PC-3 (cell line): ENCODE measurements around the gene ZCCHC14. TPM values are rescaled to one million over a fixed set of nuclear protein-coding genes. Genes with fewer than 3 reads are reported as not detected.

Experiments
- ATAC-seq: fragments of 200-7000 bp; cut with Tn5 transposase; 2 replicates; pipeline ENCODE4 v1.9.1; 2020; ENCODE audit warnings: mild to moderate bottlenecking, moderate library complexity
- BruUV-seq: library from RNA; stranded (reverse); fragments of 400-500 nt; replicated peaks from 2 replicates; lab custom pipeline; 2021; lab: Mats Ljungman, UMichigan
- CTCF ChIA-PET: fragments of 300-600 bp; sonication (Branson Sonifier 250); formaldehyde crosslinking; loops from one replicate; lab custom pipeline; 2022; ENCODE audit warnings: antibody characterized with exemption; lab: Charles Lee
- POLR2A ChIA-PET: fragments of 300-600 bp; sonication (Branson Sonifier 250); formaldehyde crosslinking; loops from one replicate; lab custom pipeline; 2022; ENCODE audit warnings: antibody characterized with exemption; ENCODE audit not compliant: unreplicated experiment; lab: Charles Lee
- DNase-seq: peaks from one replicate; pipeline ENCODE4 v3.0.0-alpha.2; 2015
- H2AFZ ChIP-seq: fragments of 300-600 bp; sonication (generic); 2 replicates; pipeline ENCODE4 v1.6.0; 2016; ENCODE audit warnings: antibody characterized with exemption, low read length
- H3F3A ChIP-seq: fragments of 300-600 bp; sonication (generic); one replicate; pipeline ENCODE4 v1.6.0; 2017; ENCODE audit warnings: antibody characterized with exemption, low read length, control low read depth, mild to moderate bottlenecking; ENCODE audit not compliant: unreplicated experiment
- H3K27ac ChIP-seq: fragments of 300-600 bp; sonication (generic); 2 replicates; pipeline ENCODE4 v1.5.1; 2016; ENCODE audit warnings: mild to moderate bottlenecking, low read length
- H3K27me3 ChIP-seq: fragments of 300-600 bp; sonication (generic); 2 replicates; pipeline ENCODE4 v1.6.1; 2016; ENCODE audit warnings: low read length, mixed read lengths
- H3K36me3 ChIP-seq: fragments of 300-600 bp; sonication (generic); 2 replicates; pipeline ENCODE4 v1.6.1; 2016; ENCODE audit warnings: low read depth, mixed run types, low read length, mixed read lengths
- H3K4me1 ChIP-seq: fragments of 300-600 bp; sonication (generic); 2 replicates; pipeline ENCODE4 v1.5.1; 2016; ENCODE audit warnings: low read length; ENCODE audit not compliant: insufficient read depth
- H3K4me2 ChIP-seq: fragments of 300-600 bp; sonication (generic); 2 replicates; pipeline ENCODE4 v1.6.0; 2016; ENCODE audit warnings: low read length
- H3K4me3 ChIP-seq: fragments of 300-600 bp; sonication (generic); 2 replicates; pipeline ENCODE4 v1.5.1; 2016; ENCODE audit warnings: mild to moderate bottlenecking, low read length, mixed read lengths
- H3K79me2 ChIP-seq: fragments of 300-600 bp; sonication (generic); 2 replicates; pipeline ENCODE4 v1.6.1; 2017; ENCODE audit warnings: low read length, mixed read lengths
- H3K9ac ChIP-seq: fragments of 300-600 bp; sonication (generic); 2 replicates; pipeline ENCODE4 v1.6.0; 2016; ENCODE audit warnings: mild to moderate bottlenecking, low read length
- H3K9me2 ChIP-seq: fragments of 300-600 bp; sonication (generic); replicated peaks from 2 replicates; pipeline ENCODE4 v1.6.1; 2016; ENCODE audit warnings: mixed run types, low read length, mixed read lengths
- H3K9me3 ChIP-seq: fragments of 300-600 bp; sonication (generic); 2 replicates; pipeline ENCODE4 v1.6.1; 2016; ENCODE audit warnings: low read length, mixed read lengths
- H4K20me1 ChIP-seq: fragments of 300-600 bp; sonication (generic); 2 replicates; pipeline ENCODE4 v1.6.1; 2016; ENCODE audit warnings: low read length, mixed read lengths
- EZH2 ChIP-seq: fragments of 300-600 bp; sonication (generic); IDR thresholded peaks from one replicate; pipeline ENCODE4 v1.6.1; 2017; ENCODE audit warnings: antibody characterized with exemption, mild to moderate bottlenecking, low read length; ENCODE audit not compliant: unreplicated experiment
- EZH2phosphoT487 ChIP-seq: fragments of 300-600 bp; sonication (generic); IDR thresholded peaks from 2 replicates; pipeline ENCODE4 v1.6.1; 2018; ENCODE audit warnings: mild to moderate bottlenecking, antibody characterized with exemption, low read length, borderline replicate concordance
- intact Hi-C: fragments of 100-400 bp; cut with micrococcal nuclease; formaldehyde crosslinking; loops from 2 replicates; pipeline ENCODE4 v1.9.0; 2023
- total RNA-seq: library from RNA; depleted of rRNA; stranded (reverse); fragments of >200 nt; gene quantifications from 2 replicates; pipeline ENCODE4 v1.2.3, GENCODE V29; 2014
- TF ChIP-seq, protein P1 (sequence below): fragments of 300-600 bp; sonication (generic); conservative IDR thresholded peaks from 2 replicates; pipeline ENCODE4 v1.5.1; 2017; ENCODE audit warnings: antibody characterized with exemption, low read depth, mild to moderate bottlenecking, low read length

Gene ZCCHC14
- total RNA-seq, 1 experiment from 2014 or later, result 5.3 TPM

DNA sequence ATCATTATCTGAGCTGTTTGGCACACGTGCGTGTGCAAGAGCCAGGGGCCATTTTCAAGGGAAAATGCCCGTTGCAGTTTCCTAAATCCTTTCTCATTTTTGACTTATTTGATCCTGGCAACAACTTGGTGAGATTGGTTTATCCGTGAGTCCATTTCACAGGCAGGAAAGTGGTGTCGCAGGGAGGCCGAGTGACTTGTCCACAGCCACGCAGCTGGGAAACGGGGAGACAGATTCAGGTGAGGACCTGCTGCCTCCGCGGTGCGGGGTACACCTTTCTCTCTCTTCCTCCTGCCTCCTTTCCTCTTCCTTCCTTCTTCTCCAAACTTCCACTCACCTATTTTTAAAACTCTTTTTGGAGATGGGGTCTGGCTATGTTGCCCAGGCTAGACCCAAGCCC is 46.3 kb upstream of the ZCCHC14 start:
- ChIA-PET POLR2A (interaction anchor here (0.5 kb wide), 1 partner anchor 20 kb away, joined by 4 read pairs; no protein-coding TSS in a partner anchor), CTCF (no interaction called here)
- Histone ChIP-seq H3K4me1 (peaks cover 4% of the 10 kb centered on the region; the same call in 1 of the 2 replicates), H3K9me3 (no peaks in the 10 kb centered on the region), H3K79me2 (no peaks in the 10 kb centered on the region), H3K36me3 (no peaks in the 10 kb centered on the region), H3K27ac (no peak overlapping the region), H3K4me3 (no peak overlapping the region), H3K9ac (no peak overlapping the region), H3K9me2 (no peaks in the 10 kb centered on the region), H2AFZ (no peak overlapping the region), H3K4me2 (no peak overlapping the region), H4K20me1 (no peaks in the 10 kb centered on the region), H3F3A (no peaks in the 10 kb centered on the region), H3K27me3 (peaks cover 9% of the 10 kb centered on the region; the same call in 1 of the 2 replicates)
- TF ChIP-seq, protein P1, sequence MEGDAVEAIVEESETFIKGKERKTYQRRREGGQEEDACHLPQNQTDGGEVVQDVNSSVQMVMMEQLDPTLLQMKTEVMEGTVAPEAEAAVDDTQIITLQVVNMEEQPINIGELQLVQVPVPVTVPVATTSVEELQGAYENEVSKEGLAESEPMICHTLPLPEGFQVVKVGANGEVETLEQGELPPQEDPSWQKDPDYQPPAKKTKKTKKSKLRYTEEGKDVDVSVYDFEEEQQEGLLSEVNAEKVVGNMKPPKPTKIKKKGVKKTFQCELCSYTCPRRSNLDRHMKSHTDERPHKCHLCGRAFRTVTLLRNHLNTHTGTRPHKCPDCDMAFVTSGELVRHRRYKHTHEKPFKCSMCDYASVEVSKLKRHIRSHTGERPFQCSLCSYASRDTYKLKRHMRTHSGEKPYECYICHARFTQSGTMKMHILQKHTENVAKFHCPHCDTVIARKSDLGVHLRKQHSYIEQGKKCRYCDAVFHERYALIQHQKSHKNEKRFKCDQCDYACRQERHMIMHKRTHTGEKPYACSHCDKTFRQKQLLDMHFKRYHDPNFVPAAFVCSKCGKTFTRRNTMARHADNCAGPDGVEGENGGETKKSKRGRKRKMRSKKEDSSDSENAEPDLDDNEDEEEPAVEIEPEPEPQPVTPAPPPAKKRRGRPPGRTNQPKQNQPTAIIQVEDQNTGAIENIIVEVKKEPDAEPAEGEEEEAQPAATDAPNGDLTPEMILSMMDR, result no peak
- TF ChIP-seq EZH2phosphoT487, result no peak
- no peak for TF ChIP-seq EZH2
- no TSS peak for BruUV-seq
- ATAC-seq (no peak), DNase-seq (no peak)
- intact Hi-C loops, result no loop called here

DNA sequence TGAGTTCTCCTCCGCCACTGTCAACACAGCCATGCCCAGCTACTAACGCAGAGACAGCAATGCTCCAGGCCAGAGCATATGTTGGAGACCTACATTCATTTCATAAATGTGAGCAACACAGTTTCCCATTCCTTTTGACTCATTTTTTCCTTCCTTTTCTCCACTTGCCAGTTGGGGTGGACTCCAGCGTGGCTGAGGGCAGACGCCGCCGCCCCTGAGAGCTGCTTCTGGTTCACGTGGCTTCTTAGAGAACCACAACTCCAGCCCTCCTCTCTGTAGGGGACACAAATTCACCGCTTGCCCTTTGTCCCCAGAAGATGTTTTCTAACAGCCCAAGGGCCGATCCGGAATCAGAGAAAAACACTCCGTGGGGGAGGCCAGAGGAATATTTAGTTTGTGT is 45.8 kb upstream of the ZCCHC14 start:
- ChIA-PET CTCF (no interaction called here), POLR2A (no interaction called here)
- H2AFZ ChIP-seq, result no peak overlapping the region
- no TSS peak for BruUV-seq
- no peaks in the 10 kb centered on the region for H3K9me2 ChIP-seq
- no peak for ATAC-seq
- no peaks in the 10 kb centered on the region for H3K9me3 ChIP-seq
- H3F3A ChIP-seq, result no peaks in the 10 kb centered on the region
- H3K79me2 ChIP-seq, result no peaks in the 10 kb centered on the region
- no peak overlapping the region for H3K27ac ChIP-seq
- TF ChIP-seq, protein P1, result no peak
- TF ChIP-seq EZH2, result no peak
- TF ChIP-seq EZH2phosphoT487, result no peak
- intact Hi-C loops, result no loop called here
- peaks cover 4% of the 10 kb centered on the region; the same call in 1 of the 2 replicates for H3K4me1 ChIP-seq
- H3K4me2 ChIP-seq, result no peak overlapping the region
- H3K36me3 ChIP-seq, result no peaks in the 10 kb centered on the region
- no peaks in the 10 kb centered on the region for H4K20me1 ChIP-seq
- peaks cover 9% of the 10 kb centered on the region; the same call in 1 of the 2 replicates for H3K27me3 ChIP-seq
- no peak for DNase-seq
- H3K9ac ChIP-seq, result no peak overlapping the region
- H3K4me3 ChIP-seq, result no peak overlapping the region

DNA sequence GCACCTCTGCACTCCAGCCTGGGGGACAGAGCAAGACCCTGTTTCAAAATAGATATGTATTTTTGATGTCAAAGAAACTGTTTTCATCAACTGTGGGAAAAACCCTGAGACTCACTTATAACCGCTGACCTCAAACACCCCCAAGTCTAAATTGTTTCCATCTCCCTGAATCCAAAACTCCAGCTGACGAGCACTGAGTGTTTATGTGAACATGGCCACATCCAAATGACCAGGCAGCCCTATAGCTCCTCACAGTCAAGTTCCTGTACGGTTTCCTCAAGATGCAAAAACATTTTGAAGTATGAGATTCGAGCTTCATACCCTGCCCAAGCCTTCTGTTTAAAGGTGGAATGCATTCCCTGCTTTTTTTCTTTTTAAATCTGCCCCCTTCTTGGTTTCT is 45.3 kb upstream of the ZCCHC14 start:
- H3K9ac ChIP-seq, result no peak overlapping the region
- H3K36me3 ChIP-seq, result no peaks in the 10 kb centered on the region
- no peaks in the 10 kb centered on the region for H4K20me1 ChIP-seq
- intact Hi-C loops, result no loop called here
- ChIA-PET POLR2A (no interaction called here), CTCF (interaction anchor here (0.6 kb wide), 1 partner anchor 33 kb away, joined by 3 read pairs; no protein-coding TSS in a partner anchor)
- H3K27ac ChIP-seq, result no peak overlapping the region
- DNase-seq, result no peak
- H3K79me2 ChIP-seq, result no peaks in the 10 kb centered on the region
- TF ChIP-seq, protein P1, result no peak
- TF ChIP-seq EZH2, result no peak
- H2AFZ ChIP-seq, result no peak overlapping the region
- H3K4me2 ChIP-seq, result no peak overlapping the region
- no peaks in the 10 kb centered on the region for H3K9me2 ChIP-seq
- peaks cover 4% of the 10 kb centered on the region; the same call in 1 of the 2 replicates for H3K4me1 ChIP-seq
- 0 out of 2 replicates have a peak, but pooled peaks cover 2% of the 10 kb centered on the region for H3K9me3 ChIP-seq
- H3K4me3 ChIP-seq, result no peak overlapping the region
- no peaks in the 10 kb centered on the region for H3F3A ChIP-seq
- no TSS peak for BruUV-seq
- no peak for ATAC-seq
- H3K27me3 ChIP-seq, result peaks cover 9% of the 10 kb centered on the region; the same call in 1 of the 2 replicates
